Activated CD8-positive, alpha-beta T cell treated with anti-CD3 and anti-CD28 coated beads for 36 hours (primary cell): ENCODE data around the gene SYAP1. TPM values are rescaled to one million over a fixed set of nuclear protein-coding genes. Genes with fewer than 3 reads are reported as not detected.

Experiments used
- ATAC-seq: fragments of 200-7000 bp; cut with Tn5 transposase; one replicate; pipeline ENCODE4 v1.10.0; 2021; ENCODE audit warnings: mild to moderate bottlenecking, moderate library complexity
- CTCF ChIA-PET: fragments of 350-600 bp; sonication (Branson Sonifier 250); formaldehyde crosslinking; loops from one replicate; lab custom pipeline; 2021; ENCODE audit warnings: antibody characterized with exemption; lab: Charles Lee
- POLR2A ChIA-PET: fragments of 350-600 bp; sonication (Branson Sonifier 250); formaldehyde crosslinking; loops from one replicate; lab custom pipeline; 2021; ENCODE audit warnings: antibody characterized with exemption; lab: Charles Lee
- DNase-seq: peaks from one replicate; pipeline ENCODE4 v3.0.0-alpha.2; 2020
- H3K27ac Mint-ChIP-seq: one replicate; pipeline ENCODE4 v1.8.0; 2021; ENCODE audit warnings: mild to moderate bottlenecking, mixed read lengths
- H3K27me3 Mint-ChIP-seq: one replicate; pipeline ENCODE4 v1.8.0; 2021; ENCODE audit warnings: mixed read lengths
- H3K36me3 Mint-ChIP-seq: one replicate; pipeline ENCODE4 v1.8.0; 2021; ENCODE audit warnings: low read depth, mixed read lengths
- H3K4me1 Mint-ChIP-seq: one replicate; pipeline ENCODE4 v1.8.0; 2021; ENCODE audit warnings: low read depth, mixed read lengths
- H3K4me3 Mint-ChIP-seq: one replicate; pipeline ENCODE4 v1.8.0; 2021; ENCODE audit warnings: mild to moderate bottlenecking, moderate library complexity, mixed read lengths
- H3K9me3 Mint-ChIP-seq: one replicate; pipeline ENCODE4 v1.8.0; 2021; ENCODE audit warnings: mixed read lengths
- CTCF ChIP-seq: fragments of 200-600 bp; IDR thresholded peaks from one replicate; pipeline ENCODE4 v1.8.0; 2022; ENCODE audit warnings: antibody characterized with exemption, mild to moderate bottlenecking
- intact Hi-C: fragments of 100-400 bp; cut with micrococcal nuclease; formaldehyde crosslinking; loops from one replicate; pipeline ENCODE4 v1.10.0; 2022
- total RNA-seq, 2 experiments: library from RNA; stranded (reverse); gene quantifications; one replicate each; pipeline ENCODE4 v1.2.3, GENCODE V29; 2021

Gene SYAP1
- total RNA-seq, 2 experiments from 2014 or later: 18.2 to 20.4 TPM

DNA sequence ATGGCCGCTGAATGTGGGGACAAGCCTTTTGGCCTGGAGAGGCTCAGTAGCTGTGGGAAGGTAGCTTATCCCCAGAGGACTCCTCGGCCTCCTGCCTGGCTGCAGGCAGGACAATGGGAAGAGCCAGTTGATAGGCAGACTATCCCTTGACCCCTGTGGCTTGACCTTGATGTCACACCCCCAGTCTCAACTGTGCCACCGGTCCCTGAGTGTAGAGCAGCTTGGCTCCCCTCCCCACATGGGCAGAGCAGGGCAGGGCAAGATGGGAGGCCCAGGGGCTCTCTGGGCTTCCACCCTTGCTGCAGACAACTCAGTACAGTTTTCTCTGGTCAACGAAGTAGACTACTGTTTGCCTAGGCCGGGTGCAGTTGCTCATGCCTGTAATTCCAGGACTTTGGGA is 25.7 kb downstream of the SYAP1 start:
- H3K36me3 Mint-ChIP-seq: peaks cover 5% of the 10 kb centered on the region

DNA sequence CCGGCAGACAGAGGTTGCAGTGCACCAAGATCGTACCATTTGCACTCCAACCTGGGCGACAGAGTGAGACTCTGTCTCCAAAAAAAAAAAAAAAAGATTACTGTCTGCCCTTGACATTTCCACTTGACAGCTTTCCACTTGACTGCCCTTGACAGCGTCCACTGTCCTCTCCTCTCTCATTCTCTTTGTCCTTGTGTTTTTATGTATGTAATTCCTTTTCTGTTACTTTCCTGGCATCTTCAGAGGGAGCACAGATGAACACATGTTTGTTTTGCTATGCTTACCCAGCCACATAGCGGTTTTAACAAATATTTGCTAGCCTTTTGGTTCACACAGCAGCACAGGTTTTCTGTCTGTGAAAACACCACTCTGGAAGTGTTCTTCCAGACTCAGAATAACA is 26.2 kb downstream of the SYAP1 start:
- no peaks in the 10 kb centered on the region for H3K9me3 Mint-ChIP-seq
- no peak for TF ChIP-seq CTCF
- no peak overlapping the region for H3K4me3 Mint-ChIP-seq
- no peak overlapping the region for H3K27ac Mint-ChIP-seq
- H3K4me1 Mint-ChIP-seq: no peaks in the 10 kb centered on the region
- H3K36me3 Mint-ChIP-seq: peaks cover 5% of the 10 kb centered on the region
- ChIA-PET CTCF (no interaction called here), POLR2A (no interaction called here)
- no peak for ATAC-seq
- DNase-seq: no peak
- intact Hi-C loops: no loop called here
- no peaks in the 10 kb centered on the region for H3K27me3 Mint-ChIP-seq

More for the DNA sequence above, 25.7 kb downstream of the SYAP1 start:
- H3K4me1 Mint-ChIP-seq: no peaks in the 10 kb centered on the region
- no peak for TF ChIP-seq CTCF
- ChIA-PET POLR2A (no interaction called here), CTCF (no interaction called here)
- no peak for ATAC-seq
- H3K27me3 Mint-ChIP-seq: no peaks in the 10 kb centered on the region
- H3K27ac Mint-ChIP-seq: no peak overlapping the region
- no peak for DNase-seq
- intact Hi-C loops: no loop called here
- no peak overlapping the region for H3K4me3 Mint-ChIP-seq
- H3K9me3 Mint-ChIP-seq: no peaks in the 10 kb centered on the region

DNA sequence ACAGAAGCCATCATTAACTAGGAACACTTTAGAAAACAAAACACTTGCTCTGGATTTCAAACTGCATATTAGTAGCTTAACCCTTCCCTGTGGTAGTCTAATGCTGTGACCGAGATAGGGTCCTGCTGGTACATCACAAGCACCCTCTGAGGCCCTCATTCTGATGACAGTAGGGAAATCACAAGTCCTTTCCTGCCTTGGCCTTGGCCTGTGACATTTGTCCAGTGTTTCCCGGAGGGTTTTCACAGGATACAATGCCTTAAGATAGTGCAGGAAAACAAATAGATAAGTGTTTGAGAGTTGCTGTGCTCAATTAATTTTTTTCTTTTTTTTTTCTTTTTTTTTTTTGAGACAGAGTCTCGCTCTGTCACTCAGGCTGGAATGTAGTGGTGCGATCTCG is 29.0 kb downstream of the SYAP1 start:
- no peaks in the 10 kb centered on the region for H3K4me1 Mint-ChIP-seq
- no peaks in the 10 kb centered on the region for H3K9me3 Mint-ChIP-seq
- no peak overlapping the region for H3K4me3 Mint-ChIP-seq
- ATAC-seq (no peak), DNase-seq (no peak)
- ChIA-PET POLR2A (no interaction called here), CTCF (no interaction called here)
- no peak for TF ChIP-seq CTCF
- no peaks in the 10 kb centered on the region for H3K27me3 Mint-ChIP-seq
- peaks cover 4% of the 10 kb centered on the region for H3K36me3 Mint-ChIP-seq
- intact Hi-C loops: no loop called here
- no peak overlapping the region for H3K27ac Mint-ChIP-seq

DNA sequence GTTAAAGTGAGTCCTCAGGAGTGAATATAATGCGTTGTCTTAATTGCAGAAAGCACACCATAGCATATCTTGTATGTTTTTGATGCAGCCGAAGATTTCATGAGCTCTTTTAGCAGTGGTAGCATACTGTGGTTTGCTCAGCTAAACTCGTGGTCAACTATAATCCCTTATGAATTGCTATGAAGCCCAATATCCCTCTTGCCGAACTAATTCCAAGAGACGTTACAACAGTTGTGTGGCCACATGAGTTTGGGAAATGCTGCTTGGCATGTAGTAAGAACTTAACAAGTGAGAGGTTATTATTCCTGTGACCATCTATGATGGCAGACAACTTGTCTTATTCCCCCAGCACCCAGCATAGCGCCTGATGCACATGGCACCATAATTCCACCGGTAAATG is 30.7 kb downstream of the SYAP1 start:
- Mint-ChIP-seq H3K27me3 (no peaks in the 10 kb centered on the region), H3K9me3 (no peaks in the 10 kb centered on the region), H3K4me3 (no peak overlapping the region), H3K27ac (no peak overlapping the region), H3K36me3 (peaks cover 2% of the 10 kb centered on the region), H3K4me1 (no peaks in the 10 kb centered on the region)
- CTCF ChIA-PET: no interaction called here
- intact Hi-C loops: no loop called here
- no peak for DNase-seq
- TF ChIP-seq CTCF: no peak
- POLR2A ChIA-PET: no interaction called here
- ATAC-seq: no peak

- Mint-ChIP-seq H3K4me1 (no peaks in the 10 kb centered on the region), H3K27me3 (no peaks in the 10 kb centered on the region), H3K4me3 (no peak overlapping the region), H3K27ac (peak overlapping the region; percentile 8), H3K9me3 (no peaks in the 10 kb centered on the region), H3K36me3 (peaks cover 8% of the 10 kb centered on the region)
- ChIA-PET CTCF (no interaction called here), POLR2A (no interaction called here)
- intact Hi-C loops: no loop called here
- DNase-seq: no peak
- no peak for TF ChIP-seq CTCF
- no peak for ATAC-seq
Measured at GRCh38 chrX:16754019-16754418, 34.6 kb downstream of the SYAP1 start.
